HG03439 (cell line): ENCODE data around the gene SORL1.

Experiments used
- ATAC-seq: cut with Tn5 transposase; IDR thresholded peaks from one replicate; pipeline ENCODE4 v1.9.1; 2021; ENCODE audit warnings: mild to moderate bottlenecking, moderate library complexity; ENCODE audit not compliant: unreplicated experiment

SORL1 gene

GRCh38 chr11:121530257-121530656 is 78.1 kb downstream of the SORL1 start:
- ATAC-seq = no peak

GRCh38 chr11:121533601-121534000 is 81.5 kb downstream of the SORL1 start:
- ATAC-seq = no peak

DNA sequence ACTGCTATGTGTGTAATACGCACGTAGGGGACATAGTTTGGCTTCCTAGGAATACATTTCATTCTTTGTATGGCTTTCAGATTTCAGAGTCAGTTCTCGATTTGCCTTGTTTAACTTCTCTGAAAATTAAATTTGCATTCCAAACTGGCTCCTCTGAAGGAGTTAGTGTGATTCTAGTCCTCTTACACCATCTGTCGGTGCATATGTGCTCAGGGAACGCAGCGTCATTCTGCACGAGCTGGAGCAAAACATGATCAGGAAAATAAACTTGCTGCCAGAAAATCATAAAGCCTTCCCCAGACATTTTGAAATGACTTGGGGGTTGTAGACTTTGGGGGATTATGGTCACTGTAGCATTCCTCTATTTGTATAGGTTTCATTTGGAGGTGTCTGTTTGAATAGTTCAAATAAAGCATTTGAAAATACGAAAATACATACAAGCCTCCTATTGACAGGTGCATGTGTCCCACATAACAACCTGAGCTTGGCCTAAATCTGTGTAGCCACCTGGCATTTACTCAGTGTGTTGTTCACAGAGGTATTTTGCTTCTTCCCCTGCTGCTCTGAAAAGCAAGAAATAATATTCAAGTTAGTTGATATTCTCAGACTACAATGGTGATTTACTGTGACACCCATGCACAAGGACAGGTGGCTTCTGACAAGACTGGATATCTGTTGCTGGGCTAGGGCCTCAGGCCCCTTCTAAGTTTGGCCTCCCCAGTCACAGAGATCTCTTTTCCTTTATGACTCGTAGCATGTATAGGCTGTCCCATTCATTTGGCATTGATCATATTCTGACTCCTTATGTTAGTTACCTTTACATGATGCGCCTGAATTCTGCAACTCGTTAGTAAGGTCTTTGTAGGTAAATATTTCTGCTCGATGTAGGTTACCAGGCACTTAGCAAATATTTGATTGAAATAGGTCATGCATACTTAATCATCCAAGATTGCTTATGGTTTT is 82.3 kb downstream of the SORL1 start:
- no peak for ATAC-seq

DNA sequence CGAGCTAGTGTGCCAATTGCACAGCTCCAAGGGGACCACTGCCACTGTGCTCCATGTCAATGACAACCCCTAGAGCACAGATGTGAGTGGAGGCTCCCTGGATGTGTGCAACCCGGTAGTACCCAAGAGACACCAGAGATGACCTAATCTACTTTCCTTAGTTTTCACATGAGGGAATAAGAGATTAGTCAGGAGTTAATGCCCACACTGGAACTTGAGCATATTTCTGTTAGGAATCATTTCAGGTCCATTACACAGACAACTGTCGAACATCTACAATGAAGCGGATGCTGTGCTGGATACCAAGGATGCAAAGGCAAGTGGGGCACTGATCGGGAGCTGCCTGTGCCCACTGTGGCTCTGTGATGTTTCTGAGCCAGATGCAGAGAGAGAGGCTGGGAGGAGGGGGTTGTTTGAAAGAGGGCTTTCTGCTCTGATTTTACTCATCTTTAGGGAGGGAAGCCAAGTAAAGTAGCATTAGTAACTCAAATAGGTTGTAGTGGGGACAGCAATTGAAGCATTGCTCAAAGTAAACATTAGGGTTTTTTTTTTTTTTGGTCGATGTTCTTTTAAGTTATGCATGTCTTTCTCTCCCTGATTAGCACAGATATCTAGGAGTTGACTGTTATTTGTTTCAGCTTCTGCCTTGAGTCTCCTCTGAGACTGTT is 83.1 kb downstream of the SORL1 start:
- ATAC-seq = no peak

GRCh38 chr11:121536126-121536525 is 84.0 kb downstream of the SORL1 start:
- ATAC-seq = no peak

DNA sequence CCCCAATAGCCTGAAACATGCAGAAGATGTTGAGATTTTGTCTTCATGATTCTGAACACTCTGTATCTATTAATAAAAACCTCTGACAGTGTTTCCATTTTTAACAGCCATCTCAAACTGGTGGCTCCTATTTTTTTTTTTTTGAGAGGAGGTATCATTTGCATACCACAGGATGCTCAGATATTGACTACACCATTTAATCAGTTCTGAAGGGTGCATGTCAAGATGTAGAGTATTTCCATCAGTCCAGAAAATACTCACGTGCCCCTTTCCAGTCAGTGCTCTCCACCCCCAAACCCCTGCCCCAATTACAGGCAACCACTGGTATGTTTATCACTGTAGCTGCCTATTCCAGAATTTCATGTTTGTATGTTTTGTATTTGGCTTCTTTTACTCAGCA is 85.9 kb downstream of the SORL1 start:
- ATAC-seq = no peak

DNA sequence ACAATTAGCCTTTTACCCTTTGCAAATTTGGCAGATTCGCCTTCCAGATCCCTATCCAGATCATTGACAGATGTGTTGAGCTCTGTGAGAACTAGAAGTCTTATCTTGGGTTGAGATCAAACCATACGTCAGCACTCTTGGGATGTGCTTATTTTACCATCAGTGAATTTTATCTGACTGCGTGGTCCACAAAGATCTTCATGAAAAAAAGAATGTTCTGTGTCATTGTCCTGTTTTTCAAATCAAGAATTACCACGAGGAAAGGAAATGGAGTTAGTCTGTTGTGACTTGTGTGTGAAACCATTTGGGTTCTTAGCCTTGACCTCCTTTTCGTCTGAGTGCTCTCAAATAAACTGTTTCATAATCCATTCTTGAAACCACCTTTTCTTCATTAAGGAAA is 86.9 kb downstream of the SORL1 start:
- no peak for ATAC-seq

DNA sequence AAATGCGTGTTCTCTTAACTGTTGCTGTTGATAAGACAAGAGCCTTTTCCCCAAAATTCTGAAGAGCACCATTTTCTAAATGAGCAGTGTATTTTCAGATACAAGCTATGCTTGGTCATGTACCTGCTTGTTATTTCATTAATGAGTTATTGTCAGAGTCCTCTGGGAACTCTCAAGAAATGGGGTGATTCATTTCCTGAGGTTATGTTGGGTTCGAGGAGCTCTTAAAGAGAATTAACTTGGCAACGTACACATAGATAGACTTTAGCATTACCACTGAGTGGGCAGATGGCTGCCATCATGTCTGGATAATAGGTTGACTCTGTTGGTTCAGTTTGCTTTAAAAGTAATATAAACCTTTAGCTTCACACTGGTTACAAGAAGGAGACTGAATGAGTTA is 88.5 kb downstream of the SORL1 start:
- ATAC-seq = no peak

- ATAC-seq = no peak
Observed at GRCh38 chr11:121543836-121544380, 91.8 kb downstream of the SORL1 start.

- ATAC-seq = no peak
Observed at GRCh38 chr11:121544956-121545355, 92.8 kb downstream of the SORL1 start.

GRCh38 chr11:121547574-121547973 is 95.5 kb downstream of the SORL1 start:
- no peak for ATAC-seq

DNA sequence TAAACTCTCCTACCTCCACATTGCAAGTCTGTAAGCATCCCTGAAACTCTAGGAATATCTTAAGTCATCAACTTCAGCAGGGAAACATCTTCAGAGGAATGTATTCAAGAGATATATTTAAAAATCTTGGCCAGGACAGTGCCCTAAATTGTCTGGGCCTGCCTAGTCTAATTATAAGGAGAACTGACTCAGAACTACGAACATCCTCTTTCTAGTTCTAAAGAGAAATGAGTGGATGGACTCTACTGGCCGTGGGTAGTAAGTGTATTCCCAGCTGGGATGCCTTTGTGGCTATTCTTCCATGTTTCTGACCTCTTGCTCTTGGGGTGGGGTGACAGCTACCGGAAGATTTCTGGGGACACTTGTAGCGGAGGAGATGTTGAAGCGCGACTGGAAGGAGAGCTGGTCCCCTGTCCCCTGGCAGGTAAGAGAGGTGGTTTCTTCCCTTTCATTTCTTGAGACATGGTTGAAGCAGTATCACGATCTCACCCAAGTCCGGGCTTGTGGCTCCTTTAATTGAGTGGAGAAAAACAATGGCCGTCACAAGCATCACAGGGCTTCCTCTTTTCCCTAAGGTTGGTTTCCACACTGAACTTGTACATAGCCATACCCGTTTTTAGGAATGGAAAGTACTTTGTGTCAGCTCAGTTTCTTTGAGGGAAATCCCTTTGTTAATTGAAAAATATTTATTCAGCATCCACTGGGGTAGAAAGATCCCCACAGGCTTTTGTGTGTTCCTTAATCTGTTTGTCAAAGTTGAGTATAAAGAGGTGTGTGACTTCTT is 98.3 kb downstream of the SORL1 start:
- ATAC-seq = no peak

GRCh38 chr11:121551463-121551862 is 99.3 kb downstream of the SORL1 start:
- no peak for ATAC-seq

DNA sequence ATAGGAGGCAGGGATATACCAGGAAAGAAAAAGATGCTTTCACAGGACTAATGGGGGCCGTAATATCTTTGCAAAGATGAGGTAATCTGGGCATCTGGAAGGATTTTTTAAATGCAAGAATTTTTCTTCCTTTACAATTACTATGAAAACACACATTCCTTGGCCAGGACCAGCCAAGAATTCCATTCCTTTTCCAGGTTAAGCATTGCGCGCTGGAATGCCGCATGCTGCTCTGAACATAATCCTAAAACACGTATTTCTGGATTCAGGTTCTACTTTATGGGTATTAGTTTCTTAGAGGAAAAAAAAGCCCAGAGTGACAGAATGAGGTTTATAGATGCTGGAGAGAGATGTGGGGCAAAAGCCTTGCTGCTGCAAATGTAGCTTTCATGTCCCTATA is 100.0 kb downstream of the SORL1 start:
- ATAC-seq = no peak

DNA sequence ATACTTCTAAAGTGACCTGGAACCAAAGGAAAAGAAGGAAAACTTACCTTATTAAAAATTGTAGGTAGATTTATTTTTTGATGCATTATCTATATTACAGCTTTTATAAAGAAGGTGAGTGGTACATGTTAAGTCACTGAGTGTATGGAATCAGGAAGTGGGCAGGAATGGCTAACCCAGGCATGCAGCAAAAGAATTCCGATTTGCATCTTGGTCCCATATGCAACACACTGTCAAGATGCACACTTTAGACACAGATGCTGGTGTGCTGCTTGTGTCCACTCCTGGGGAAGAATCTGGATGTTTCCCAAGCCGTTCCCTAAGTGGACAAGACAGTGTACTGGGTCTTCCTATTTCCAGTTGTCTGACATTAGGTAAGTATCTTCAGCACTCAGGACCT is 100.5 kb downstream of the SORL1 start:
- no peak for ATAC-seq

GRCh38 chr11:121553389-121553788 is 101.3 kb downstream of the SORL1 start:
- ATAC-seq = no peak

DNA sequence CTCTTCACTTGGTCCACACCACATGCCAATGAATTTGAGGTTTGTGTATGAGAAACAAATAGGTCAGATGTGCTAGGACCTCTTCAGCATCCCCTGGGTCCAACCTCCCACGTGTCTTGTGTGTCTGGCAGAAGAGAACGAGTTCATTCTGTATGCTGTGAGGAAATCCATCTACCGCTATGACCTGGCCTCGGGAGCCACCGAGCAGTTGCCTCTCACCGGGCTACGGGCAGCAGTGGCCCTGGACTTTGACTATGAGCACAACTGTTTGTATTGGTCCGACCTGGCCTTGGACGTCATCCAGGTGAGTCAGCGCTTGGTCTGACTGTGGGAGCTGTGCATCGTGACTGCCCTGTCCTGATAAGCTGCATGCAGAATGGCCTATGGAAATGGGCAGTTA is 101.7 kb downstream of the SORL1 start:
- no peak for ATAC-seq

GRCh38 chr11:121554552-121554951 is 102.4 kb downstream of the SORL1 start:
- no peak for ATAC-seq

- no peak for ATAC-seq
Observed at GRCh38 chr11:121555121-121555520, 103.0 kb downstream of the SORL1 start.

DNA sequence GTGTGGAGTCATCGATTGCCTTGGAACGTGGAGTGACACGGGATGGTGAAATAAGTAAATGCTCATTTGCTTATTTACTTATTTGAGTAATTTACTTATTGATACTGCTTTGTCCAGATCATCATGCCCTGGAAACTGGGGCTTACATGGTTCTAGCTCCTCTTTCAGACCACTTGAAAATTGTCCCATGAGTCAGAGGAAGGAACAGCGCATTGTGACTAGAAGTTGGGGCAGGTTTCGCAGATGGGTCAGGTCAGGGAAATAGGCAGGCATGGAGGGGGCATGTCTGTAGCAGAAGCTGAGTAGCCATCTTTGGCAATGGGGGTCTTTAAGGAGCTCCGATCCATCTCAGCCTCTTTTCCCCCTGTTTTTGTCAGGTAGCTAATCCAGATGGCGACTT is 104.8 kb downstream of the SORL1 start:
- no peak for ATAC-seq

DNA sequence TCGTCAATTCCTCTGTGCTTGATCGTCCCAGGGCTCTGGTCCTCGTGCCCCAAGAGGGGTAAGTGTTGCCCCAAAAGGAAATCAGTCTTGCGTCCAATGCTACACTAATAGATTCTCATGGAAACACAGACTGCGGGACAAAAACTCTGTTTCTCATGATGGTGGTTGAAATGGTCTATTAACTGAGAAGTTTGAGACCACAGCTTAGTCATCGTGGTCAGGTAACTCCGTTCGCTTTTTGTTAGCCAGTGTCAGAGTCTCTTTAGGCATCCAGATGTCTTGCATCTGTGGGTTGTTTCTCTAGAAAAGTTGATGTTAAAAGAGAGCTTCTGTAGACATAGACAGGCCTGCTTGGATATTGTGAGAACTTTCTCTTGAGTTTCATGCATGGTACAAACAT is 105.2 kb downstream of the SORL1 start:
- peak; percentile 74 for ATAC-seq
